Measurements from ENCODE around the gene RSAD2. TPM values are rescaled to one million over a fixed set of nuclear protein-coding genes. Genes with fewer than 3 reads are reported as not detected.

The RSAD2 gene
- total RNA-seq, 1 donor from 2014 or later: 0.32 TPM

- Histone ChIP-seq H3K27ac (no peak overlapping the region), H3K27me3 (no peaks in the 10 kb centered on the region), H3K4me3 (no peak overlapping the region), H3K9me3 (no peaks in the 10 kb centered on the region), H3K4me1 (peaks cover 3 to 6% of the 10 kb centered on the region in 2 donors), H3K36me3 (no peaks in the 10 kb centered on the region)
- TF ChIP-seq CTCF (IDR thresholded peaks at IDR 0.05): no peak
- no peak for DNase-seq (ENCODE audit: low spot score in 2 of 2)
- intact Hi-C loops (cut with DNase I): loop anchor here (2.0 to 5.0 kb wide), 2 partner anchors 92 to 117 kb away; no protein-coding TSS in a partner anchor
Measured at GRCh38 chr2:6919901-6920742, 42.5 kb downstream of the RSAD2 start.

GRCh38 chr2:6920743-6921064 is 43.1 kb downstream of the RSAD2 start:
- Histone ChIP-seq H3K27me3 (no peaks in the 10 kb centered on the region), H3K4me3 (no peak overlapping the region), H3K27ac (no peak overlapping the region), H3K9me3 (no peaks in the 10 kb centered on the region), H3K4me1 (peaks cover 3 to 6% of the 10 kb centered on the region in 2 donors), H3K36me3 (no peaks in the 10 kb centered on the region)
- TF ChIP-seq CTCF (IDR thresholded peaks at IDR 0.05): no peak
- intact Hi-C loops (cut with DNase I): no loop called here
- no peak for DNase-seq (ENCODE audit: low spot score in 2 of 2)

- Histone ChIP-seq H3K27me3 (no peaks in the 10 kb centered on the region), H3K9me3 (no peaks in the 10 kb centered on the region), H3K36me3 (no peaks in the 10 kb centered on the region), H3K4me1 (peaks cover 3 to 6% of the 10 kb centered on the region in 2 donors), H3K4me3 (no peak overlapping the region), H3K27ac (no peak overlapping the region)
- intact Hi-C loops (cut with DNase I): no loop called here
- DNase-seq (ENCODE audit: low spot score in 2 of 2): no peak
- no peak for TF ChIP-seq CTCF (IDR thresholded peaks at IDR 0.05)
Measured at GRCh38 chr2:6921321-6921922, 43.8 kb downstream of the RSAD2 start.

GRCh38 chr2:6922201-6922656 is 44.7 kb downstream of the RSAD2 start:
- H3K4me3 ChIP-seq: no peak overlapping the region
- no peaks in the 10 kb centered on the region for H3K9me3 ChIP-seq
- H3K27ac ChIP-seq: no peak overlapping the region
- intact Hi-C loops (cut with DNase I): no loop called here
- H3K4me1 ChIP-seq: peaks cover 3 to 6% of the 10 kb centered on the region in 2 donors
- no peaks in the 10 kb centered on the region for H3K36me3 ChIP-seq
- no peaks in the 10 kb centered on the region for H3K27me3 ChIP-seq
- DNase-seq (ENCODE audit: low spot score in 2 of 2): no peak
- no peak for TF ChIP-seq CTCF (IDR thresholded peaks at IDR 0.05)

- Histone ChIP-seq H3K36me3 (no peaks in the 10 kb centered on the region), H3K27me3 (no peaks in the 10 kb centered on the region), H3K27ac (no peak overlapping the region), H3K4me3 (no peak overlapping the region), H3K4me1 (no peaks in the 10 kb centered on the region), H3K9me3 (no peaks in the 10 kb centered on the region)
- TF ChIP-seq CTCF (IDR thresholded peaks at IDR 0.05): no peak
- no peak for DNase-seq (ENCODE audit: low spot score in 2 of 2)
- intact Hi-C loops (cut with DNase I): no loop called here
Measured at GRCh38 chr2:6923319-6923718, 45.7 kb downstream of the RSAD2 start.

Measured in ascending aorta (tissue), 2 donors.